ENCODE measurements around the gene ARHGAP18. TPM values are rescaled to one million over a fixed set of nuclear protein-coding genes. Genes with fewer than 3 reads are reported as not detected.

The ARHGAP18 gene
- total and polyA plus RNA-seq, 4 donors = 1.6 to 8.0 (median 3.0) TPM

GRCh38 chr6:129617986-129618385 lies 92.0 kb downstream of the ARHGAP18 start:
- Histone ChIP-seq H3K9me3 (ENCODE audit: control insufficient read depth in 4 of 4, low read length in 3 of 4) (no peaks in the 10 kb centered on the region), H3K36me3 (ENCODE audit: control insufficient read depth in 4 of 4, insufficient read depth in 3 of 4, low read depth in 1 of 4, low read length in 3 of 4) (no peaks in the 10 kb centered on the region), H3K27ac (ENCODE audit: low read depth in 1 of 2, low read length in 2 of 2) (no peak overlapping the region), H3K9ac (ENCODE audit: low read depth in 1 of 2, low read length in 2 of 2) (no peak overlapping the region), H3K4me3 (ENCODE audit: low read depth in 1 of 3, low read length in 3 of 3) (no peak overlapping the region), H3K4me1 (ENCODE audit: control insufficient read depth in 4 of 4, insufficient read depth in 4 of 4, low read length in 3 of 4) (no peaks in the 10 kb centered on the region), H3K27me3 (ENCODE audit: control insufficient read depth in 4 of 4, insufficient read depth in 4 of 4, low read length in 3 of 4) (no peaks in the 10 kb centered on the region)
- DNase-seq (ENCODE audit: low spot score) = no peak
- TF ChIP-seq EGR1 (IDR thresholded peaks at IDR 0.05; ENCODE audit: low read depth in 2 of 2) = no peak
- no peak for TF ChIP-seq ZBTB33 (IDR thresholded peaks at IDR 0.05)
- TF ChIP-seq TAF1 (conservative IDR thresholded peaks at IDR 0.05) = no peak

GRCh38 chr6:129615496-129615895 lies 94.5 kb downstream of the ARHGAP18 start:
- H3K4me3 ChIP-seq (ENCODE audit: low read depth in 1 of 3, low read length in 3 of 3) = no peak overlapping the region
- TF ChIP-seq HNF4G (IDR thresholded peaks at IDR 0.05) (no peak), NR2F2 (IDR thresholded peaks at IDR 0.05) (no peak), GABPA (IDR thresholded peaks at IDR 0.05 in 1 of 2, conservative IDR thresholded peaks at IDR 0.05 in 1 of 2) (no peak), YY1 (IDR thresholded peaks at IDR 0.05) (no peak), MAX (IDR thresholded peaks at IDR 0.05) (no peak), TAF1 (conservative IDR thresholded peaks at IDR 0.05) (no peak), HNF4A (conservative IDR thresholded peaks at IDR 0.05) (no peak), RAD21 (IDR thresholded peaks at IDR 0.05) (no peak), EGR1 (IDR thresholded peaks at IDR 0.05; ENCODE audit: low read depth in 2 of 2) (no peak)
- no peaks in the 10 kb centered on the region for H3K9me3 ChIP-seq (ENCODE audit: control insufficient read depth in 4 of 4, low read length in 3 of 4)
- no peak overlapping the region for H3K9ac ChIP-seq (ENCODE audit: low read depth in 1 of 2, low read length in 2 of 2)
- no peaks in the 10 kb centered on the region for H3K27me3 ChIP-seq (ENCODE audit: control insufficient read depth in 4 of 4, insufficient read depth in 4 of 4, low read length in 3 of 4)
- DNase-seq (ENCODE audit: low spot score) = no peak
- 97% methylated on average over 3 of the region's 3 CpGs for WGBS
- no peaks in the 10 kb centered on the region for H3K36me3 ChIP-seq (ENCODE audit: control insufficient read depth in 4 of 4, insufficient read depth in 3 of 4, low read depth in 1 of 4, low read length in 3 of 4)
- H3K4me1 ChIP-seq (ENCODE audit: control insufficient read depth in 4 of 4, insufficient read depth in 4 of 4, low read length in 3 of 4) = no peaks in the 10 kb centered on the region
- H3K27ac ChIP-seq (ENCODE audit: low read depth in 1 of 2, low read length in 2 of 2) = no peak overlapping the region

- Histone ChIP-seq H3K4me1 (ENCODE audit: control insufficient read depth in 4 of 4, insufficient read depth in 4 of 4, low read length in 3 of 4) (no peaks in the 10 kb centered on the region), H3K27me3 (ENCODE audit: control insufficient read depth in 4 of 4, insufficient read depth in 4 of 4, low read length in 3 of 4) (no peaks in the 10 kb centered on the region), H3K9me3 (ENCODE audit: control insufficient read depth in 4 of 4, low read length in 3 of 4) (no peaks in the 10 kb centered on the region), H3K9ac (ENCODE audit: low read depth in 1 of 2, low read length in 2 of 2) (no peak overlapping the region), H3K4me3 (ENCODE audit: low read depth in 1 of 3, low read length in 3 of 3) (no peak overlapping the region), H3K36me3 (ENCODE audit: control insufficient read depth in 4 of 4, insufficient read depth in 3 of 4, low read depth in 1 of 4, low read length in 3 of 4) (peaks cover 0 to 2% (median 0%) of the 10 kb centered on the region in 4 donors), H3K27ac (ENCODE audit: low read depth in 1 of 2, low read length in 2 of 2) (no peak overlapping the region)
- WGBS = 94% methylated on average over 1 of the region's 1 CpG
- no peak for DNase-seq (ENCODE audit: low spot score)
- TF ChIP-seq FOXA1 (IDR thresholded peaks at IDR 0.05) = no peak
- TF ChIP-seq ATF3 (IDR thresholded peaks at IDR 0.05) = no peak
- TF ChIP-seq HNF4G (IDR thresholded peaks at IDR 0.05) = no peak
- no peak for TF ChIP-seq NR2F2 (IDR thresholded peaks at IDR 0.05)
- TF ChIP-seq FOXA2 (IDR thresholded peaks at IDR 0.05) = no peak
Observed at GRCh38 chr6:129615020-129615419, 95.0 kb downstream of the ARHGAP18 start.

- 96% methylated on average over 3 of the region's 3 CpGs for WGBS
- no peaks in the 10 kb centered on the region for H3K9me3 ChIP-seq (ENCODE audit: control insufficient read depth in 4 of 4, low read length in 3 of 4)
- no peak overlapping the region for H3K27ac ChIP-seq (ENCODE audit: low read depth in 1 of 2, low read length in 2 of 2)
- TF ChIP-seq ZBTB33 (IDR thresholded peaks at IDR 0.05) = no peak
- TF ChIP-seq CTCF (IDR thresholded peaks at IDR 0.05; ENCODE audit: low read depth, low read length, missing input control) = no peak
- TF ChIP-seq FOXA1 (IDR thresholded peaks at IDR 0.05) = no peak
- no peak for TF ChIP-seq HNF4A (conservative IDR thresholded peaks at IDR 0.05)
- TF ChIP-seq NR2F2 (IDR thresholded peaks at IDR 0.05) = no peak
- TF ChIP-seq HNF4G (IDR thresholded peaks at IDR 0.05) = no peak
- no peak for TF ChIP-seq GABPA (IDR thresholded peaks at IDR 0.05 in 1 of 2, conservative IDR thresholded peaks at IDR 0.05 in 1 of 2)
- H3K4me1 ChIP-seq (ENCODE audit: control insufficient read depth in 4 of 4, insufficient read depth in 4 of 4, low read length in 3 of 4) = no peaks in the 10 kb centered on the region
- no peak overlapping the region for H3K4me3 ChIP-seq (ENCODE audit: low read depth in 1 of 3, low read length in 3 of 3)
- no peaks in the 10 kb centered on the region for H3K27me3 ChIP-seq (ENCODE audit: control insufficient read depth in 4 of 4, insufficient read depth in 4 of 4, low read length in 3 of 4)
- peaks cover 0 to 2% (median 0%) of the 10 kb centered on the region in 4 donors for H3K36me3 ChIP-seq (ENCODE audit: control insufficient read depth in 4 of 4, insufficient read depth in 3 of 4, low read depth in 1 of 4, low read length in 3 of 4)
- DNase-seq (ENCODE audit: low spot score) = no peak
- H3K9ac ChIP-seq (ENCODE audit: low read depth in 1 of 2, low read length in 2 of 2) = no peak overlapping the region
Observed at GRCh38 chr6:129614464-129614863, 95.5 kb downstream of the ARHGAP18 start.

Data from liver (tissue), 9 donors.